GM12878 (cell line): Measurements from ENCODE around the gene MYO15A. TPM values are rescaled to one million over a fixed set of nuclear protein-coding genes. Genes with fewer than 3 reads are reported as not detected.

Experiments
- ATAC-seq: fragments of 200-7000 bp; cut with Tn5 transposase; 3 replicates; pipeline ENCODE4 v1.9.1; 2020; ENCODE audit warnings: mild to moderate bottlenecking, moderate library complexity
- BruUV-seq: library from RNA; stranded (reverse); fragments of 400-500 nt; replicated peaks from 2 replicates; lab custom pipeline; 2021; lab: Mats Ljungman, UMichigan
- CTCF ChIA-PET: fragments of 300-600 bp; sonication (Branson Sonifier 250); formaldehyde crosslinking; extraction: SDS; loops from one replicate; lab custom pipeline; 2021; ENCODE audit warnings: inconsistent platforms; lab: Yijun Ruan, JAX
- POLR2A ChIA-PET: fragments of 350-600 bp; formaldehyde crosslinking; extraction: SDS; loops from one replicate; lab custom pipeline; 2021; ENCODE audit warnings: inconsistent platforms; lab: Charles Lee
- RAD21 ChIA-PET: fragments of 300-600 bp; sonication (Branson Sonifier 250); formaldehyde crosslinking; loops from one replicate; lab custom pipeline; 2023; ENCODE audit warnings: antibody characterized with exemption; ENCODE audit not compliant: unreplicated experiment; lab: Charles Lee
- SMC1A ChIA-PET: fragments of 300-600 bp; sonication (Branson Sonifier 250); formaldehyde crosslinking; loops from one replicate; lab custom pipeline; 2023; ENCODE audit not compliant: unreplicated experiment, uncharacterized antibody; lab: Charles Lee
- DNase-seq: peaks from one replicate; pipeline ENCODE4 v3.0.0-alpha.2; 2011; ENCODE audit warnings: low read depth, low spot score
- FAIRE-seq: peaks from 3 replicates; lab custom pipeline; 2011; peaks lifted over from hg19 to GRCh38; lab: Jason Lieb, UNC
- H2AFZ ChIP-seq: 2 replicates; pipeline ENCODE4 v1.6.0; 2011; ENCODE audit warnings: low read depth, low read length, control low read depth; ENCODE audit not compliant: control insufficient read depth
- H3K27ac ChIP-seq: 2 replicates; pipeline ENCODE4 v1.5.1; 2011; ENCODE audit warnings: control low read depth; ENCODE audit not compliant: control insufficient read depth, insufficient read depth
- H3K27me3 ChIP-seq, 2 experiments: replicated peaks in 1 of 2; 2 replicates each; pipeline versions ENCODE4 v1.6.0 to v1.6.1; 2011; ENCODE audit warnings: low read length in 1 of 2; ENCODE audit not compliant: control insufficient read depth in 2 of 2, insufficient read depth in 2 of 2
- H3K36me3 ChIP-seq, 2 experiments: 2 replicates each; pipeline ENCODE4 v1.5.1; 2011; ENCODE audit warnings: low read length in 1 of 2; ENCODE audit not compliant: control insufficient read depth in 2 of 2, insufficient read depth in 2 of 2
- H3K4me1 ChIP-seq: 2 replicates; pipeline ENCODE4 v1.6.1; 2011; ENCODE audit warnings: mild to moderate bottlenecking, low read length, moderate library complexity, mixed read lengths; ENCODE audit not compliant: control insufficient read depth, insufficient read depth
- H3K4me2 ChIP-seq: 2 replicates; pipeline ENCODE4 v1.6.0; 2011; ENCODE audit warnings: control low read depth; ENCODE audit not compliant: control insufficient read depth, insufficient read depth
- H3K4me3 ChIP-seq: fragments of 200-600 bp; sonication (generic); 2 replicates; pipeline ENCODE4 v1.5.1; 2016
- H3K79me2 ChIP-seq: 2 replicates; pipeline ENCODE4 v1.6.0; 2011; ENCODE audit warnings: low read length; ENCODE audit not compliant: control insufficient read depth, insufficient read depth
- H3K9ac ChIP-seq: 2 replicates; pipeline ENCODE4 v1.8.0; 2011; ENCODE audit warnings: low read length, control low read depth, mixed read lengths; ENCODE audit not compliant: control insufficient read depth, insufficient read depth
- H3K9me3 ChIP-seq: replicated peaks from 3 replicates; pipeline ENCODE4 v1.5.1; 2011; ENCODE audit warnings: mild to moderate bottlenecking, low read length; ENCODE audit not compliant: control insufficient read depth, insufficient read depth
- H4K20me1 ChIP-seq: 2 replicates; pipeline ENCODE4 v1.6.0; 2011; ENCODE audit not compliant: control insufficient read depth, insufficient read depth
- BACH1 ChIP-seq: fragments of 450-650 bp; IDR thresholded peaks from 2 replicates; pipeline ENCODE4 v1.6.1; 2017; ENCODE audit warnings: mild to moderate bottlenecking, borderline replicate concordance
- BCLAF1 ChIP-seq: fragments of 450-650 bp; IDR thresholded peaks from 2 replicates; pipeline ENCODE4 v1.6.1; 2017; ENCODE audit warnings: antibody characterized with exemption, mild to moderate bottlenecking, moderate library complexity
- CUX1 ChIP-seq: IDR thresholded peaks from 2 replicates; pipeline ENCODE4 v1.6.1; 2012; ENCODE audit warnings: improper control_type of control experiment, low read depth, low read length; ENCODE audit not compliant: insufficient replicate concordance
- EED ChIP-seq: sonication (generic); IDR thresholded peaks from 2 replicates; pipeline ENCODE4 v1.6.1; 2016; ENCODE audit warnings: antibody characterized with exemption, low read depth
- NBN ChIP-seq: fragments of 450-650 bp; IDR thresholded peaks from 2 replicates; pipeline ENCODE4 v1.6.1; 2016
- NR2C2 ChIP-seq: IDR thresholded peaks from 2 replicates; pipeline ENCODE4 v1.6.1; 2011; ENCODE audit warnings: borderline replicate concordance, low read depth; ENCODE audit not compliant: control insufficient read depth, insufficient read length
- PML ChIP-seq: IDR thresholded peaks from 2 replicates; pipeline ENCODE4 v1.6.1; 2012; ENCODE audit warnings: low read length, inconsistent platforms
- WRNIP1 ChIP-seq: IDR thresholded peaks from 2 replicates; pipeline ENCODE4 v1.6.1; 2011; ENCODE audit warnings: low read depth, low read length, improper control_type of control experiment, borderline replicate concordance
- ZBTB40 ChIP-seq: fragments of 450-650 bp; IDR thresholded peaks from 2 replicates; pipeline ENCODE4 v1.6.1; 2016; ENCODE audit warnings: mild to moderate bottlenecking, moderate library complexity, borderline replicate concordance
- ZSCAN29 ChIP-seq: fragments of 450-650 bp; IDR thresholded peaks from 2 replicates; pipeline ENCODE4 v1.6.1; 2017; ENCODE audit warnings: mild to moderate bottlenecking, moderate library complexity
- WGBS: methylation state at CpG from one replicate; pipeline ENCODE4 v1.1.6; 2016; ENCODE audit warnings: low lambda C conversion rate; ENCODE audit not compliant: insufficient replicate concordance, insufficient coverage; ENCODE audit errors: missing lambda C conversion rate; 5-methylcytosine and 5-hydroxymethylcytosine counted together
- in situ Hi-C: fragments of 300-500 bp; cut with MboI; formaldehyde crosslinking; loops from 9 replicates; pipeline ENCODE4 v1.14.3; 2018; ENCODE audit warnings: mixed read lengths
- intact Hi-C: fragments of 100-400 bp; cut with micrococcal nuclease; formaldehyde crosslinking; loops from one replicate; pipeline ENCODE4 v1.14.2; 2022; ENCODE audit not compliant: unreplicated experiment
- polyA plus RNA-seq, 11 experiments: library from polyadenylated mRNA; depleted of rRNA in 4 of 11; unstranded in 6 of 11; stranded (reverse) in 5 of 11; fragments of >200 nt; fragmentation: Nextera tagmentation in 4 of 11; fragmentation: Illumina TruSeq in 1 of 11; extraction: Ambion mirVana in 4 of 11; extraction: Trizol in 1 of 11; gene quantifications; 1 replicate in 1 of 11; 2 replicates in 10 of 11; pipeline versions ENCODE4 v1.2.1 to v1.2.3, GENCODE V29; 2011 to 2016; ENCODE audit warnings: inconsistent platforms in 2 of 11, missing spikeins in 2 of 11, low read depth in 1 of 11
- total RNA-seq, 4 experiments: library from RNA; depleted of rRNA in 3 of 4; stranded (reverse); fragments of >200 nt in 3 of 4; fragmentation: Illumina TruSeq in 1 of 4; extraction: Trizol in 1 of 4; gene quantifications; 2 replicates each; pipeline versions ENCODE4 v1.2.1 to v1.2.3, GENCODE V29; 2013 to 2021

Gene MYO15A
- total and polyA plus RNA-seq, 10 of the 15 experiments (the other 5 are each of a cell fraction or from before 2014, with no cell fraction given): 0.03 to 0.77 (median 0.21) TPM; not detected in 4

GRCh38 chr17:18156171-18156975, 47.8 kb downstream of the MYO15A start:
- H3K4me1 ChIP-seq: peaks cover 33% of the 10 kb centered on the region
- no peaks in the 10 kb centered on the region for H3K79me2 ChIP-seq
- no peaks in the 10 kb centered on the region for H3K36me3 ChIP-seq
- H3K9ac ChIP-seq: no peak overlapping the region
- ATAC-seq (no peak), FAIRE-seq (no peak), DNase-seq (no peak)
- ChIA-PET CTCF (interaction anchor here (1.1 to 1.2 kb wide), 2 partner anchors 12 to 13 kb away, joined by 3 to 5 read pairs; no protein-coding TSS in a partner anchor), SMC1A (no interaction called here), RAD21 (interaction anchor here (1.4 kb wide), 1 partner anchor 27 kb away, joined by 3 read pairs; the partner anchor contains the start of gene ALKBH5), POLR2A (no interaction called here)
- no peaks in the 10 kb centered on the region for H4K20me1 ChIP-seq
- TF ChIP-seq PML (no peak), BACH1 (no peak), WRNIP1 (no peak), NR2C2 (no peak), EED (no peak), CUX1 (no peak), ZSCAN29 (no peak), BCLAF1 (no peak), NBN (no peak), ZBTB40 (no peak)
- H3K4me2 ChIP-seq: no peak overlapping the region
- 64% methylated on average over 6 of the region's 8 CpGs for WGBS
- no peaks in the 10 kb centered on the region for H3K27me3 ChIP-seq
- in situ Hi-C loops: no loop called here
- H3K27ac ChIP-seq: no peak overlapping the region
- BruUV-seq: no TSS peak
- no peak overlapping the region for H2AFZ ChIP-seq
- H3K4me3 ChIP-seq: no peak overlapping the region
- intact Hi-C loops: no loop called here
- no peaks in the 10 kb centered on the region for H3K9me3 ChIP-seq
